GM15510 (cell line): ENCODE measurements around the gene CDH23.

Experiments
- POLR2A ChIP-seq: IDR thresholded peaks from 3 replicates; pipeline ENCODE4 v1.6.1; 2011; ENCODE audit warnings: borderline replicate concordance; ENCODE audit not compliant: insufficient read length; ENCODE audit errors: extremely low read depth

CDH23 gene

GRCh38 chr10:71657604-71658466 is 261.1 kb downstream of the CDH23 start:
- no peak for TF ChIP-seq POLR2A

- TF ChIP-seq POLR2A, result no peak
Observed at GRCh38 chr10:71658467-71658745, 261.7 kb downstream of the CDH23 start.

GRCh38 chr10:71659111-71659634 is 262.5 kb downstream of the CDH23 start:
- TF ChIP-seq POLR2A, result no peak

- TF ChIP-seq POLR2A, result no peak
Observed at GRCh38 chr10:71659737-71660136, 263.0 kb downstream of the CDH23 start.

- TF ChIP-seq POLR2A, result no peak
Observed at GRCh38 chr10:71660313-71660712, 263.6 kb downstream of the CDH23 start.

GRCh38 chr10:71661060-71661622 is 264.4 kb downstream of the CDH23 start:
- TF ChIP-seq POLR2A, result no peak

- TF ChIP-seq POLR2A, result no peak
Observed at GRCh38 chr10:71661779-71662336, 265.1 kb downstream of the CDH23 start.

- TF ChIP-seq POLR2A, result no peak
Observed at GRCh38 chr10:71663311-71663710, 266.6 kb downstream of the CDH23 start.

GRCh38 chr10:71664585-71664984 is 267.9 kb downstream of the CDH23 start:
- no peak for TF ChIP-seq POLR2A

- TF ChIP-seq POLR2A, result no peak
Observed at GRCh38 chr10:71665456-71665855, 268.7 kb downstream of the CDH23 start.

- TF ChIP-seq POLR2A, result no peak
Observed at GRCh38 chr10:71666639-71667386, 270.1 kb downstream of the CDH23 start.

- no peak for TF ChIP-seq POLR2A
Observed at GRCh38 chr10:71667387-71667752, 270.6 kb downstream of the CDH23 start.

GRCh38 chr10:71671994-71672946 is 275.6 kb downstream of the CDH23 start:
- TF ChIP-seq POLR2A, result no peak
